HG02973 (cell line): Measurements from ENCODE around the gene GADD45GIP1.

Experiments
- ATAC-seq: cut with Tn5 transposase; IDR thresholded peaks from one replicate; pipeline ENCODE4 v1.9.1; 2021; ENCODE audit warnings: moderate library complexity; ENCODE audit not compliant: unreplicated experiment

Gene GADD45GIP1

DNA sequence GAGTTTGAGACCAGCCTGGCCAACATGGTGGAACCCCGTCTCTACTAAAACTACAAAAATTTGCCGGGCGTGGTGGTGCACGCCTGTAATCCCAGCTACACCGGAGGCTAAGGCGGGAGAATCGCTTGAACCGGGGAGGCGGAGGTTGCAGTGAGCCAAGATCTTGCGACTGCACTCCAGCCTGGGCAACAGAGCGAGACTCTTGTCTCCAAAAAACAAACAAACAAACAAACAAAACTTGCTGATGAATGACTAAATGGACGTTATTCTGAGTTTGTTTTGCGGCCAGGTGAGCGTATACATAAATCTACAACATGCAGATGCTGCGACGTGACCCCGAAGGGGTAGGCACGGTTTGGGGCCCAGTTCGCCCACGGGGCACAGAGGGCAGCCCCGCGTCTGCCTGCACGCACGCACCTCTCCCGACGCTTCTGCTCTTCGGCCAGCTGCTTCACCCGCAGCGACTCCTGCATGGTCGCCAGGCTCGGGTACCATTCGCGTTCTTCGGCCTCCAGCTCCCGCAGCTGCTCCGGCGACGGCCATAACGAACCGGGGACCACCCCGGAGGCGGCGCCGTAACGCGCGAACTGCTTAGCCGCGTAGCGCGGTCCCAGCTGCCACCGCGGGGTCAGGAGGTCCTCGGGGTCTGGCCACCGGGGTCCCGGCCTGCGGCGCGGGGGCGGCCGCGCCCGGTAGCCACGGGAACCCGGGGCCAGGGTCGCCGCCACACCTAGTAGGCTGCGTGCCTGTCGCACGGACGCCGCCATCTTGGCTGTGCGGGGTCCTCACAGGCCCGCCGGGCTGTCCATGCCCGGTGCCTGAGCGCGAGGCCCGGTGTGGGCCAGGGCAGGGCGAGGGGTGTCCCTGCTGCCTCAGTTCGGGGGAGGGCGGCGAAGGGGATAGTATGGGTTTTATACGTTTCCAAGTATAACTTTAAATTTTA is at the start of gene GADD45GIP1:
Gene GADD45GIP1 (minus strand): TSS at position 778 of the 943 bp plus-strand sequence. CDS start 11 bp downstream, at position 767.
- ATAC-seq: peak; percentile 55

DNA sequence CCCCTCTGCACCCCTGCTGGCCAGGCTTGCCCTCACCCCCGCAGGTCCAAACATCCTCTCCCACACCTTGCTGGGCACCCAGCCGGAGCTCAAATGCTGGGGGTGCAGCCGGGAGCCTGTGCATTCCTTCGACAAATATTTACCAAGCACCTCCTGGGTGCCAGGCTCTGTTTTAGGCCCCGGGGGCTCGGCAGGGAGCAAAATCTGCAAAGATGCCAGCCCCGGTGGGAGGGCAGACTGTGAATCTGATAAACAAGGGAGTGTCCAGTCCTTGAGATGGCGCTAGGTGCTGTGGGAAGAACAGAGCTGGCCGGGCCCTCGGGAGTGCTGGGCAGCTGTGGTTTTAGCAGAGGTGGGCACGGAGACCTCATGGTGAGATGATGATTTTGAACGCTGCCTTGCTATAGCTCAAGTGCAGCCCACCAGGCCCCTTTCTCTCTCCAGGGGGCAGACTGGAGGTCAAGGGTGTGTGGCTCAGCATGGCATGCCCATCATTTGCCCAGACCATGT is 48.9 kb upstream of the GADD45GIP1 start:
- no peak for ATAC-seq

DNA sequence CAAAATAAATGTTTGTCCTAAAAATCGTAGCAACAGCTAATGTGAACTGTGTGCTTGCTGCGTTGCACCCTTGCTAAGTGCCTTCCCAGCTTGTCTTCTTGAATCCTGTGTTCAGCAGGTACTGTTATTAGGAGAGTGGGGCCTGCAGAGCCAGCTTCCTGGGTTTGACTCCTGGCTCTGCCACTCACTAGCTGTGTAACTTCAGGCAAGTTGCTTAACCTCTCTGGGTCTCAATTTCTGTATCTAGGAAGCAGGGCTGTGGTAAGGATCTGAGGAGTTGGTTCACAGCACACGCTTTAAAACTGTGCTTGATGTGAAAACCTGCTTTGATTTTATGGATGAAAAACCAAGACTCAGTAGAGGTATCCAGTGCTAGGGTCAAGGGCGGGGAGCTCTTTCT is 48.2 kb upstream of the GADD45GIP1 start:
- ATAC-seq: no peak

DNA sequence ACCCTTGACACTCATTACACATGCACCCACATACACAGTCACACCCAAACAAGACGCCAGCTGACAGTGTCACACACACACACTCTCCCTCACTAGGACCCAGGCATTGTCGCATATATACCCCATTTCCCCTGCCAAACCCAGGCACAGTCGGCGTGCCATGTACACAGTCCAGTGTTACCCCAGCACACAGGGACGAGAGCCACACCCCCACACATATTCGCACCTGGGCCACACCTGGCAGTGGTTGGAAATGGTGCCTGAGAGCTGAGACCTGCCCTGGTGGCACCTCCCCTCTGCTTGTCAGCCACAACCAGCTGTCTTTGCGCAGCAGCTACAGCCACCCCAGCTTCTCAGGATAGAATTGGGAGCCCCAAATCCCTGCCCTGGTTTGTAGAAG is 47.2 kb upstream of the GADD45GIP1 start:
- no peak for ATAC-seq

DNA sequence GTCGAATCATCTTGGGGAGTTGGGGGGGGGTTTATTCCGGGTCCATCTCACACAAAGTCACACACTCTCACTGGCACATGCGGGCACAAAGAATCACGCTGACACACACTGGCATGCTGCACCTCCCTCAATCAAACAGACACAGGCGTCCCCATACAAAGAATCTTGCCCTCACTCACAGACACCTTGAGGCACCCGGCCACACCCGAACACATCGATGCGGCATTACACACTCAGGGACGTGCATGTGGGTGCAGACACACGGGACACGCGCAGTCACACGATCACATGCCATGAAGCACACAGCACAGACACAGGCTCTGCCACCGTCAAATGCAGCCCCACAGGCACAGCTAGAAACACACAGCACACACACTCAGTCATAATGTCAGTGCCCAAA is 46.1 kb upstream of the GADD45GIP1 start:
- ATAC-seq: no peak

DNA sequence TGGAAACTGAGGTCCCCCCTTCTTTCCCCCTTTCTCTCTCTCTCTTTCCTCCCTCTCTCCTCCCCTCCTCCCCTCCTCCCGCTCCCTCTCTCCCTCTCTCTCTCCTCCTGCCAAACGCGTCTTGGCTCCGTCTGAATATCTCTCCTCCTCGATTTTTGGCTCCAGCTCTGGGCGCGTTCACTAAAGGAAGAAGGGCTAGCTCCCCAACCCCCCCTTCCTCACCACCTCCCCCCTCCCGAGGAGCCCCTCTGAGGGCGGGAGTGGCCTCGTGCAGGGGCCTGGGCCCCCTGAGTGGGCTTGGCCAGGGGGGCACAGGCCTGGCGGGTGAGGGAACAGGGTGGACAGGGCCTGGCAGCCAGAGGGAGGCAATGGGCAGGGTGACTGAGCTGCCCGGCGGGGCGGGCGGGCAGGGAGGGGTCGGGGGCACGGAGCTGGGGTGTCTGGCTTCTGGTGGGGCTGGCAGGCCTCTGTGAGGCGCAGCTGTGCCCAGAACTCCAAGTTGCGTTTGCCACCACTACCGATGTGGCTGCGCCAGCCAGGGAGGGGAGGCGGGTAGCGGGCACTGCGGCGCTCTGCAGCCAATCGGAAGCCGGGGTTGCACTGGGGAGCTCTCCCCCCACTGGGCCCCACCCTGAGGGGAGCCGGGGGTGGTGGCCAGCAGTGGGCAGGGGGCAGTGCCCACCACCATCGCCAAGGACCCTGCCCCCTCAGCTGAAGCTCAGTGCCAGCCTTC is 45.3 kb upstream of the GADD45GIP1 start:
- no peak for ATAC-seq

DNA sequence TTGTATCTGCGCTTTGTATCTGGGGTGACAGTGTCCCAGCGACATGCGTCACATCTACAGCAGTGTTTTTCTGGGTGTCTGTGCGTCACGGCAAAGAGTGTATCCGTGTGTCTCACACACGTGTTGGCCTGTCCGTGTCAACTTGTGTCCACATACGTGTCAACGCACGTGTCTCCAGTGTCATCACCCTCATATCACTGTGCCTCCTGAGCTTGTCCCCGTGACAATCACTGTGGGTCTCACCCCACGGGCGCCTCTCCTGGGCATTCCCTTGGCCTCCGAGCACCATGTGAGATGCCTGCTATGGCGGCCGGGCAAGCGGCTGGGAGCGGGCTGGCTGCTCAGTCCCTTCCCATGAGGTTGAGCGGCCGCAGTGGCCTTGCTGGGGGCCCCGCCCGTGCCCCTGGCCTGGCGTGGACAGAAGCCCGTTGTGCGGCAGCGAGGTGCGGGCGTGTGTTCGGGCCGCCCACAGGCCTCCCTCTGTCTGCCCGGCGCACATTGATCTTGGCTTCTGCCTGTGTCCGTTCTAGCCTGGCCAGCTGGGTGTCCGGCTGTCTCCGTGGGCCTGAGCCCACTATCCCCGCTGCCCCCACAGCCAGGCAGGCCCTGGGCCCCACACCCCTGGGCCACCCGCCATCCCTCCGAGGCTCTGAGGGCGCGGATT is 44.6 kb upstream of the GADD45GIP1 start:
- no peak for ATAC-seq

DNA sequence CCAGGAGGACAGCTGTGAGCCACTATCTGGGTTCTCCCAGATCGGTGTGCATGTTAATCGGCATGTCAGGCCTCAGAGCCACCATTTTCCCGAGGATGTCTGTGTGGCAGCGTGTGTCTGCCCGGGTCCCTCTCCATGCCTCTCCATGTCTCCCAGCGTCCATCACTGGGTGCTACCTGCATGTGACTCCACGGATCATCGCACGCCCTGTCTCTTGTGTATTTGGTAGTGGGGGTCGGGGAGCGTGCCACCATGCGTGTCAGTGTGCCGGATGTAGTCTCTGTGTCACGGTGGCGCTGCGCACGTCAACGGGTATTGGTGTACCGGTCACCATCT is 44.1 kb upstream of the GADD45GIP1 start:
- ATAC-seq: no peak

DNA sequence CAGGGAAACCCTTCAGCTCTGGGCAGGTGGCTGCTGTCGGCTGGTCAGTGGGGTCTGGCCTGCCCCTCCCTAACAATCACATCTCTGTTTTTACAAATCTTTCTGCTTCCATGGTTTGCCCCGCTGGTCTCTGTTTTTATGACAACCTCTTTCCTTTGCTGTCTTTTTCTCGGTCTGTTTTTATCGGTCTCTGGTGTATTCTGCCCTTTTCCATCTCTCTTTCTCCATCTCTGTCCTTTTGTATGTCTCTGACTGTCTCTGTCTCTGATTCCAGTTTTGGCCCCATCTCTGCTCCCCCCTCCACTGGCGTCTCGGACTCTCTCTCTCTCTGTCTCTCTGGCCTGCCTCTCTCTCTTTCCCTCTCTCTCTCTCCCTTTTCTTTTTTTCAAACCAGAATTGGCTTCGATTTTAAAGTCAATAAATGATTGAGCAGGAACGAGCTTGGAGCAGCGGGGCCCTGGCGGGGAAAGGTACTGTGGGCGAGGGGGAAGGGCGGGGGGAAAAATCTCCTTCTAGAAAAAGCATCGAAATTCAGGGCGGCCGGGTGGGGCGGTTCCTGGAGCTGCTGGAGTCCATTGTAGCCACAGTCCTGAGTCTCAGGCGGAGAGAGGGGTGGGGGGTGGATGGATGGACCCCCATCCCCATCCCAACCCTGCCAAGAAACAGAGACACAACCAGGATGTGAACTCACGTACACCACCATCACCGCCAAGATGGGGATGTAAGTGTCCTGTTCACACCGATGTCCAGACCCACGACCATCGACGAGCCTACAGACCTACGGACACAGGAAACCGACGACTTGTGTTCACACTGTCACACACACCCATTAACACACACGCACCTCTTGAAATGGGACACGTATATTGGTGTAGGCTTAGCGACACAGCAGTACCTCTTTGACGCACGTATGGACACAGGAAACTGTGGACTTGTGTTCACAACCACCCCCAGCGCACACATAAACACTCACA is 41.2 kb upstream of the GADD45GIP1 start:
- ATAC-seq: no peak

DNA sequence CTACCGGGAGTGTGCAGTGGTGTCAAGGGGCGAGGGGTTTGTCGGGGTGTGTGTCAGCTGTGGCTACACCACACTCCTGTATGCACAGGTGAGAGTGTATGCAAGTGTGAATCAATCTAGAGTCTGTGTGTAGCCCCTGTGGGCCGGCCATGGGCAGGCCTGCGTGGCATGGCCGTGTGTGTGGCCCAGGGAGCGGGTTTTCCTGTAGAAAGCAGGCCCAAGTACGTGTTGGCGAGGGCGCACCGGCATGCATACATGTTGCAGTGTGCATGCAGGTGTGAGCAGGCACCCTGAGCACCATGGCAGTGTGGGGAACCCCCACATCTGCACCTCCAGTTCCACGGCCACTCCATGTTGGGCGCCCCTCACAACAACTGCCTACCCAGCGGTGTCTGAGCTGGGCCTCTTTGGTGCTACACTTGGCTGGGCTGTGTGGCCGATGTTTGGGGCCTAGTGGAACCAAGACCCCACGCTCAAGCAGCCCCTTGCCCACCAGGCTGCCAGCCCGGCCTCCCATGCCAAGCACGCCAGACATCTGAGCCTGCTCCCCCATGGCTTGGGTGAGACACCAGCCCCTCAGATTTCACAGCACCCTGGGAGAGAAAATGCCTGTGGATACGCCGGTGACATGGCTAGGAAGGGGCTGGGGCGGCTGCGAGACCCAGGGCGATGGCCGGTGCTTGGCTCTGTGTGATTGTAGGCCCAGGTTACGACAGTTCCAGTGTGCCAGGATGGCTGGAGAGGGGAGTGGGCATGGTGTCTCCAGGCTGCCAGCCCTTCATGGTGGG is 40.4 kb upstream of the GADD45GIP1 start:
- ATAC-seq: no peak

DNA sequence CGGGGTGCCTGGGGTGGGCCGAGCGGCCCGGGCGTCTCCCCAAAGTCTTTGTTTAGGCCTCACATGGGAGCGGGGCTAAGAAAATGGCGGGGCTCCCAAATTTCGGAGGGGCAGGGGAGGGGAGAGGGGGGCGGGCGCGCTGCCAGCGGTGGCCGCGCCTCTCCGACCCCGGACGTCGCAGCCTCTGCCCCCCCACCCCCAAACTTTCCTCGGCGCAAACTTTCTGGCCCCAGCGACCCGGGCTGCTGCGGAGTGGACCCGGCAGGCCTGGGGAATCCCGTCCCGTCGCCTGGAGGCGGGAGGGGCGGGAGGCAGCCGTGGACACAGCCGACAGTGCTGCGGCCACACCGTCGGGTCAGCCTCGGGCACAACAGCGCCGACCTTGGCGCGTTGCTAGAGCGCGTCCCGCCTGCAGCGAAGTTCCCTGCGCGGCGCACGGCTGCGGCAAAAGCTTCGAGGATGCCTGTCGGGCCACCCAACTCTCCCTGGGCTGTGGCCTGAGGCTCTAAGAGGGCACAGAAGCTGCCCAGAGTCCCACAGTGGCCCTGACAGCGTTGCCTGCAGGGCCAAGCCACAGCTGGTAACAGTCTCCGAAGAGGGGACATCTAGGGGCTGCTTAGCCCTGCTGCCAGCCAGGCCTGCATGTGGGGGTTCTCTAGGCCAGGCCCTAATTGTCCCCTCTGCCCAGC is 39.5 kb upstream of the GADD45GIP1 start:
- ATAC-seq: no peak

DNA sequence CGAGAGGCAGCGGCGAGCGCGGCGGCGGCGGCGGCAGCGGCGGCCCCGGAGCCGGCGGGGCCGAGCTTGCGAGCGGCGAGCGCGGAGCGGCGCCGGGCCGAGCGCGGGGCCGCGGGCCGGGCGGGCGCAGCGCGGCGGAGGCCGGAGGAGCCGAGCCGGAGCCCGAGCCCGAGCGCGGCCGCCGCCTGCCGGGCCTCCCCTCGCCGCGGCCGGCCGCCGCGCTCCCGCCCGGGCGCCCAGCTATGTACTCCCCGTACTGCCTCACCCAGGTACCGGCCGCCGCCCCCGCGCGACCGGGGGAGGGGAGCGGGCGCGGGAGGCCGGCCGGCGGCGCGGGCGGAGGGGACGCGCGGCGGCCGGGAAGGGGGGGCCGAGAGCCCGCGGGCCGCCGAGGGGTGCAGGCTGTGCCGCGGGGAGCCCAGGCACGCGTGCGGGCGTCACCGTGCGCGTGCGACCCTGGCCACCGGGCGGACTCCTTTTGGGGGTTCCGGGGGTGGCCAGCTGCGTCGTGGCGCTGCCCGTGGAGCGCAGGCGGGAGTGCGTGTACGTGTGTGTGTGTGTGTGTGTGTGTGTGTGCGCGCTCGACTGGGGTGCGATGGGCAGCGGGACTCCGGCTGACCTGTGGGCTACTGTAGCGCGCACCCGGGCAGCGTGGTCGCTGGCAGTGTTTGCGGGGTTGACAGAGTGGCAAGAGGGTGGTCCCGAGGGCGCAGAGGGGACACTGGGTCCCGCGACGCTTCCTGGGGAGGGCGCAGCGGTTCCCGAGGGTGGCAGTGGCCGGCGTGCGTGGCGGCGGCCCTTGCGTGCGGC is 38.8 kb upstream of the GADD45GIP1 start:
- ATAC-seq: no peak

DNA sequence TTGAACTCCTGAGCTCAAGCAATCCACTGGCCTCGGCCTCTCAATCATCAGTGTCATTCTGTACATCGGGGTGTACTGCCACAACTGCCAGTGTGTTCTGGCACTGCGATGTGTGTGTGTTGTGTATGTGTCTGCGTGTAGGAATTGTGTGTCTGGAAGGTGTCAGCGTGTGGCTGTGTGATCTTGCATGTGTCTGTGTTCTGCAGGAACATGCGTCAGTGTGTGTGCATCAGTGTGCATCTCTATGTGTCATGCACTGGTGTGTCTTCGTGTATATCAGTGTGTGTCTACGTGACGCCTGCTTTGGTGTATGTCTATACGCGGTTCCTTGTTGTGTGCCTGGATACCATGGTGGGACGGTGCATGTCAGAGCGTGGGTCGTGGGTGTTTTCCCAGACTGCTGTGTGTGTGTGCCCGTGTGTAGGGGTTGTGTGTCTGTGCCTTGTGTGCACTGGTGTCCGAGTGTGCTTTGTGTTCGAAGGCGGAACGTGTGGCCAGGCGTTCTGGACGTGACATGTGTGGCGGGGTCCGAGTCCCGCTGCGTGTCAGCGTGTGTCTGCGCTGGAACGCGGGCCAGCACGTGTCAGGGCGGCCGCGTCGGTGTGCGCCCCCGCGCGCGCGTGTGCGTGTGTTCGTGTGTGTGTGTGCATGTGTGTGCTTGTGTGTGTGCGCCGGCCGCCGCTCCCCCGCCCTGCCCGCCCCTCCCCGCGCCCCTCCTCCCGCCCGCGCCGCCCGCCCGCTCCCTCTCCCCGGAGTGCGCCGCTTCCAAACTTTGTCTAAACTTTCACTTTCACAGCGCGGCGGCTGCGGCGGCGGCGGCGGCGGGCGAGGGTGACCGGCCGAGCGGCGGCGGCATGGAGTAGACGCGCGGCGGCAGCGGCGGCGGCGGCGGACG is 37.9 kb upstream of the GADD45GIP1 start, which contains the start of gene NFIX:
Gene NFIX (plus strand): TSS at position 775 of the 895 bp plus-strand sequence. CDS start 363 bp downstream, outside the sequence.
- ATAC-seq: no peak

DNA sequence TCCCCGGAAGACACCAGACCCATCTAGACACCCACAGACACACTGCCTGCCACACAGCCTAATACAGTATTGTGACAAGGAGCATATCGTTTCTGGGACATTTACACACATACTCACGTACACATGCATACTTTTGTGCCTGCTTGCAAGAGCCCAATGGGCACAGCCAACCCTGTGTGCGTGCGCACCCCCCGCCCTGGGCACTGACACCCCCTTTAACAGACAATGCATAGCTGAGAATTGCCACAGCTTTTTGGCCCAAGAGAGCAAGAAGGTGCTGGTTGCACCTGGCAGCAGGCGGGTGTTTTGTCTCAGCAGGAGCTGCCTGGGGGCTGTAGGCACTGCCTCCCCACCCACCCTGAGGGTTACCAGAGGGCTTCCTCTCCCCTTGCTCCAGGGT is 36.5 kb upstream of the GADD45GIP1 start:
- ATAC-seq: no peak

DNA sequence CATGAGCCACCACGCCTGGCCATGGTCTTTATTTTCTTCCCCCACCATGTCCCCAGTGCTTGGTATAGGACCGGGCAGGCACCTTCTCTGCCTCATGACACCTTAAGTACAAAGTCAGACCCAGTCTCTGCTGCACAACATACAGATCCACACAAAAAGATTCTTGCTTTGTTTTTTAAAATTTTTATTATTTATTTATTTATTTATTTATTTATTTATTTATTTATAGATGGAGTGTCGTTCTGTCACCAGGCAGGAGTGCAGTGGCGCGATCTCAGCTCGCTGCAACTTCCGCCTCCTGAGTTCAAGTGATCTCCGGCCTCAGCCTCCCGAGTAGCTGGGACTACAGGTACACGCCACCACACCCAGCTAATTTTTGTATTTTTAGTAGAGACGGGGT is 35.7 kb upstream of the GADD45GIP1 start:
- ATAC-seq: no peak

DNA sequence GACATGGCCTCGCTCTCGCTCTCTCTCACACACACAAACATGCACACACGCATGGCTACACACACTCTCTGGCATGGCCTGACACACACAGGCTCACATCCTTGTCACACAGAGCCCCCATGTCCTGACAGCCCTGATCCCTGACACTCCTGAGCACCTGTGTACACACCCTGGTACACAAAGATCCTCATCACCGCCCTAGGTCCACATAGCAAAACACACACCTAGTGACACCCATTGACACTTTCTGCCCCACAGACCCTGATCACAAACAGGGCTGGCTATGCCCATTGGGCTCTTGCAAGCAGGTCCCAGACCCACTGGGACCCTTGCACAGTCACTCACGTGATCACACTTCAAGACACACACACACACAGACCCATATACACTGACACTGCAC is 34.3 kb upstream of the GADD45GIP1 start:
- no peak for ATAC-seq

DNA sequence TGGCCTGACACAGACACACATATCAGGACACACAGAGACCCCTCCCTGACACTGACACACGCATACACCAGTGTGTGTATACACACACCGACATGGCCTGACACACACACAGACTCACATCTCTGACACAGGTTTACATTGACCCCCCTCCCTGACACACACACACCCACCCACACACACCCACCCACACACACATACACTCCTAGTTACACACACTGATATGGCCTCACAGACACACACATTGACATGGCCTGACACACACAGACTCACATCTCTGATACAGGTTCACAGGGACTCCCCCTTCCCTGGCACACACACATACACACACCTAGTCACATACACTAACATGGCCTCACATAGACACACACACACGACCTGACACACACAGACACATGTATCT is 33.8 kb upstream of the GADD45GIP1 start:
- ATAC-seq: no peak
